DND-41 (cell line): Measurements from ENCODE around the gene PSME3IP1.

Experiments used
- EZH2 ChIP-seq: IDR thresholded peaks from 3 replicates; pipeline ENCODE4 v1.6.1; 2012; ENCODE audit warnings: borderline replicate concordance, low read depth, mild to moderate bottlenecking, moderate library complexity, low read length, inconsistent platforms; ENCODE audit not compliant: severe bottlenecking
- TF ChIP-seq, protein P1 (sequence below): IDR thresholded peaks from 2 replicates; pipeline ENCODE4 v1.5.1; 2012; ENCODE audit warnings: borderline replicate concordance, low read length, moderate library complexity, mild to moderate bottlenecking; ENCODE audit not compliant: poor library complexity, severe bottlenecking; ENCODE audit errors: extremely low read depth

- TF ChIP-seq EZH2: no peak
- TF ChIP-seq, protein P1, sequence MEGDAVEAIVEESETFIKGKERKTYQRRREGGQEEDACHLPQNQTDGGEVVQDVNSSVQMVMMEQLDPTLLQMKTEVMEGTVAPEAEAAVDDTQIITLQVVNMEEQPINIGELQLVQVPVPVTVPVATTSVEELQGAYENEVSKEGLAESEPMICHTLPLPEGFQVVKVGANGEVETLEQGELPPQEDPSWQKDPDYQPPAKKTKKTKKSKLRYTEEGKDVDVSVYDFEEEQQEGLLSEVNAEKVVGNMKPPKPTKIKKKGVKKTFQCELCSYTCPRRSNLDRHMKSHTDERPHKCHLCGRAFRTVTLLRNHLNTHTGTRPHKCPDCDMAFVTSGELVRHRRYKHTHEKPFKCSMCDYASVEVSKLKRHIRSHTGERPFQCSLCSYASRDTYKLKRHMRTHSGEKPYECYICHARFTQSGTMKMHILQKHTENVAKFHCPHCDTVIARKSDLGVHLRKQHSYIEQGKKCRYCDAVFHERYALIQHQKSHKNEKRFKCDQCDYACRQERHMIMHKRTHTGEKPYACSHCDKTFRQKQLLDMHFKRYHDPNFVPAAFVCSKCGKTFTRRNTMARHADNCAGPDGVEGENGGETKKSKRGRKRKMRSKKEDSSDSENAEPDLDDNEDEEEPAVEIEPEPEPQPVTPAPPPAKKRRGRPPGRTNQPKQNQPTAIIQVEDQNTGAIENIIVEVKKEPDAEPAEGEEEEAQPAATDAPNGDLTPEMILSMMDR: no peak
Observed at GRCh38 chr16:57145046-57146021, 40.5 kb downstream of the PSME3IP1 start.
